Vagina (tissue), 2 donors: ENCODE measurements around the gene CASKIN2. TPM values are rescaled to one million over a fixed set of nuclear protein-coding genes. Genes with fewer than 3 reads are reported as not detected.

Experiments used
- DNase-seq, 2 donors: peaks; one replicate each; pipeline ENCODE4 v3.0.0-alpha.2; 2017; ENCODE audit errors: extremely low spot score in 2 of 2
- H3K27ac ChIP-seq: fragments of 200-600 bp; sonication (generic); one replicate; pipeline ENCODE4 v1.5.1; 2019
- H3K27me3 ChIP-seq: fragments of 200-600 bp; sonication (generic); one replicate; pipeline ENCODE4 v1.5.1; 2019
- H3K36me3 ChIP-seq, 2 donors: fragments of 200-600 bp; sonication (generic); one replicate each; pipeline ENCODE4 v1.5.1; 2017 to 2019
- H3K4me1 ChIP-seq: fragments of 200-600 bp; sonication (generic); one replicate; pipeline ENCODE4 v1.5.1; 2019
- H3K4me3 ChIP-seq, 2 donors: fragments of 200-600 bp; sonication (generic); 1 replicate in 1 of 2; 2 replicates in 1 of 2; pipeline ENCODE4 v1.5.1; 2016 to 2019
- H3K9me3 ChIP-seq: fragments of 200-600 bp; sonication (generic); one replicate; pipeline ENCODE4 v1.5.1; 2019
- POLR2A ChIP-seq, 2 donors: fragments of 450-650 bp; IDR thresholded peaks; one replicate each; pipeline ENCODE4 v1.6.1; 2017; ENCODE audit warnings: antibody characterized with exemption in 2 of 2, mild to moderate bottlenecking in 2 of 2, moderate library complexity in 2 of 2
- POLR2AphosphoS5 ChIP-seq, 2 donors: sonication (generic); formaldehyde crosslinking; IDR thresholded peaks; one replicate each; pipeline ENCODE4 v1.9.0; 2017; ENCODE audit warnings: antibody characterized with exemption in 2 of 2, mild to moderate bottlenecking in 2 of 2, low read depth in 1 of 2; ENCODE audit not compliant: insufficient read depth in 1 of 2
- intact Hi-C: fragments of 100-400 bp; cut with DNase I; formaldehyde crosslinking; loops from one replicate; pipeline ENCODE4 v1.15.1; 2023
- total RNA-seq: library from RNA; depleted of rRNA; stranded (reverse); fragments of >200 nt; gene quantifications from one replicate; pipeline ENCODE4 v1.2.3, GENCODE V29; 2016
- TF ChIP-seq, protein P1 (sequence below), 3 experiments: fragments of 450-650 bp in 2 of 3; fragments of 200-600 bp in 1 of 3; sonication (generic) in 1 of 3; IDR thresholded peaks; one replicate each; pipeline ENCODE4 v1.5.1; 2017 to 2019; ENCODE audit warnings: antibody characterized with exemption in 3 of 3, mild to moderate bottlenecking in 2 of 3, moderate library complexity in 2 of 3

The CASKIN2 gene
- total RNA-seq, 1 donor from 2014 or later = 19.9 TPM

DNA sequence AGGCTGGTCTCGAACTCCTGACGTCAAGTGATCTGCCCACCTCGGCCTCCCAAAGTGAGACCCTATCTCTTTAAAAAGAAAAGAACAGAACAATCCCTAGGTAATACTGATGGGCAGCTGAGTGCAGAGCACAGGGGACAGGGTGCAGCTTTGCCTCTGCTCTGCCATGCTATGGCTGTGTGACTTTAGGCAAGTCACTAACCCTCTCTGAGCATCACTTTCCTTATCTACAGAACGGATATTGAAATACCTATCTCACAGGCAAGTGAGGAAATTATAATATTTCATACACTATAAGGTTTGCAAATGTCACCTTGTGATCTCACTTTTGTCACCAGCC is 4.1 kb downstream of the CASKIN2 start:
- H3K4me3 ChIP-seq = peak overlapping the region; percentile 17 to 97
- intact Hi-C loops = no loop called here
- DNase-seq = no peak
- no peaks in the 10 kb centered on the region for H3K27me3 ChIP-seq
- H3K4me1 ChIP-seq = peaks cover 59% of the 10 kb centered on the region
- peaks cover 0 to 15% of the 10 kb centered on the region in 2 donors for H3K36me3 ChIP-seq
- TF ChIP-seq POLR2A (IDR thresholded peaks at IDR 0.05) = no peak
- H3K9me3 ChIP-seq = no peaks in the 10 kb centered on the region
- H3K27ac ChIP-seq = peak overlapping the region; percentile 92

DNA sequence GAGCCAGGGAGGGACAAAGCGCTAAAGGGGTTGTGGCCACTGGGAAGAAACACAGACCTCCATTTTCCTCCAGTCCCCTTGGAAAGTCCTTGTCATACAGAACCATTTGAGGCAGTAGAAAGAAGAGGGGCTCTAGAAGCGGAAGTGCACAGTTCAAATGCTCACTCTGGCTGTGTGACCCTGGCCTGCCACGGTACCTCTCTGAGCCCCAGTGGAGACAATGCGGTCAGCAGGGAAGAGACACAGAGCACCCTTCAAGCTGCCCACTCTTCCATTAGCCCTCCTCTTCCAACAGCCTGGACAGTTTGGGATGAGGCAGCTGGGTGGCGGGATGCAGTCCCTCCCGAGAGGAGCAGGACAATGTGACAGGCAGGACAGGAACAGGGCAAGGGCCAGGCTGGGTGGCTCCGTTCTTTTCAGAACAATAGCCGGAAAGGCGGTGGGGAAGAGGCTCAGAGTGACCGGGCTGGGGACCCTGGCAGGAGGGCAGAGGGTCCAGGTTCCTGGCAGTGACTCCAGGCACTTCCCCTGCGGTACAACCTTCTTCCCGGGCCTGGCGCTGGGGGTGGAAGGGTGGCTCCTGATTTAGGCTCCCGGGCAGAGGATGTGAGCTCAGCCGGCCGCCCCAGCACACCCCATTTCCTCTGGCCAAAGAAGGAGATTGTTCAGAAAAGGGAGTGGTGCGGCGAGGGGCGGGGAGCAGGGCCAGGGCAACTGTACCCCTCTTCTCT is 5.6 kb downstream of the CASKIN2 start:
- Histone ChIP-seq H3K36me3 (peaks cover 0 to 29% of the 10 kb centered on the region in 2 donors), H3K27me3 (no peaks in the 10 kb centered on the region), H3K27ac (peak overlapping the region; percentile 58), H3K9me3 (no peaks in the 10 kb centered on the region), H3K4me1 (peaks cover 59% of the 10 kb centered on the region), H3K4me3 (peak overlapping the region in 1 of 2 donors; percentile 0)
- DNase-seq = no peak
- intact Hi-C loops = no loop called here
- TF ChIP-seq POLR2A (IDR thresholded peaks at IDR 0.05) (no peak), POLR2AphosphoS5 (IDR thresholded peaks at IDR 0.05; ENCODE audit: insufficient read depth in 1 of 2, low read depth in 1 of 2) (peak; percentile 39 to 67)
- TF ChIP-seq, protein P1, sequence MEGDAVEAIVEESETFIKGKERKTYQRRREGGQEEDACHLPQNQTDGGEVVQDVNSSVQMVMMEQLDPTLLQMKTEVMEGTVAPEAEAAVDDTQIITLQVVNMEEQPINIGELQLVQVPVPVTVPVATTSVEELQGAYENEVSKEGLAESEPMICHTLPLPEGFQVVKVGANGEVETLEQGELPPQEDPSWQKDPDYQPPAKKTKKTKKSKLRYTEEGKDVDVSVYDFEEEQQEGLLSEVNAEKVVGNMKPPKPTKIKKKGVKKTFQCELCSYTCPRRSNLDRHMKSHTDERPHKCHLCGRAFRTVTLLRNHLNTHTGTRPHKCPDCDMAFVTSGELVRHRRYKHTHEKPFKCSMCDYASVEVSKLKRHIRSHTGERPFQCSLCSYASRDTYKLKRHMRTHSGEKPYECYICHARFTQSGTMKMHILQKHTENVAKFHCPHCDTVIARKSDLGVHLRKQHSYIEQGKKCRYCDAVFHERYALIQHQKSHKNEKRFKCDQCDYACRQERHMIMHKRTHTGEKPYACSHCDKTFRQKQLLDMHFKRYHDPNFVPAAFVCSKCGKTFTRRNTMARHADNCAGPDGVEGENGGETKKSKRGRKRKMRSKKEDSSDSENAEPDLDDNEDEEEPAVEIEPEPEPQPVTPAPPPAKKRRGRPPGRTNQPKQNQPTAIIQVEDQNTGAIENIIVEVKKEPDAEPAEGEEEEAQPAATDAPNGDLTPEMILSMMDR (IDR thresholded peaks at IDR 0.05) = no peak

DNA sequence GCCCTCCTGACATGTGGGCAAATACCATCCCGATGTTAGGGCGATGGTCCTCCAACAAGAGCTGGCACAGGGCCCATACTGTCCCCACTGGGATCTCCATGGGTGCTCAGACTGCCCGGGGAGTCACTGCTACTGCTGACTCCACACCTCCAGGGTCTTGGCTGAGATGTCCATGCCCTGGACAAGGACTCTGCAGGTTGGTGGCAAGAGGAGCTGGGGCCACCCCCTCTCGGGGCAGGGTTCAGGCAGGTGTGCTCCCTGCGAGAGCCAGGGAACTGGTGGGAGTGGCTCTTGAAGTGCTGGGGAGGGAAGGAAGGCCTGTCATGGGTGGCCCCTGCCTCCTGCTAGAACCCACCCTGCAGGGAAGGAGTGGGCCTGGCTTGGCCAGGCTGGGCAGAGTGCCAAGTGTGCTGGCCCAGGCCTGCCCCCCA is 6.4 kb downstream of the CASKIN2 start:
- peak overlapping the region in 1 of 2 donors; percentile 0 for H3K4me3 ChIP-seq
- peaks cover 51% of the 10 kb centered on the region for H3K4me1 ChIP-seq
- no peaks in the 10 kb centered on the region for H3K9me3 ChIP-seq
- peaks cover 0 to 30% of the 10 kb centered on the region in 2 donors for H3K36me3 ChIP-seq
- H3K27ac ChIP-seq = peak overlapping the region; percentile 50
- intact Hi-C loops = no loop called here
- TF ChIP-seq POLR2AphosphoS5 (IDR thresholded peaks at IDR 0.05; ENCODE audit: insufficient read depth in 1 of 2, low read depth in 1 of 2) = no peak
- no peak for TF ChIP-seq POLR2A (IDR thresholded peaks at IDR 0.05)
- TF ChIP-seq, protein P1 (IDR thresholded peaks at IDR 0.05) = no peak
- no peaks in the 10 kb centered on the region for H3K27me3 ChIP-seq
- no peak for DNase-seq

DNA sequence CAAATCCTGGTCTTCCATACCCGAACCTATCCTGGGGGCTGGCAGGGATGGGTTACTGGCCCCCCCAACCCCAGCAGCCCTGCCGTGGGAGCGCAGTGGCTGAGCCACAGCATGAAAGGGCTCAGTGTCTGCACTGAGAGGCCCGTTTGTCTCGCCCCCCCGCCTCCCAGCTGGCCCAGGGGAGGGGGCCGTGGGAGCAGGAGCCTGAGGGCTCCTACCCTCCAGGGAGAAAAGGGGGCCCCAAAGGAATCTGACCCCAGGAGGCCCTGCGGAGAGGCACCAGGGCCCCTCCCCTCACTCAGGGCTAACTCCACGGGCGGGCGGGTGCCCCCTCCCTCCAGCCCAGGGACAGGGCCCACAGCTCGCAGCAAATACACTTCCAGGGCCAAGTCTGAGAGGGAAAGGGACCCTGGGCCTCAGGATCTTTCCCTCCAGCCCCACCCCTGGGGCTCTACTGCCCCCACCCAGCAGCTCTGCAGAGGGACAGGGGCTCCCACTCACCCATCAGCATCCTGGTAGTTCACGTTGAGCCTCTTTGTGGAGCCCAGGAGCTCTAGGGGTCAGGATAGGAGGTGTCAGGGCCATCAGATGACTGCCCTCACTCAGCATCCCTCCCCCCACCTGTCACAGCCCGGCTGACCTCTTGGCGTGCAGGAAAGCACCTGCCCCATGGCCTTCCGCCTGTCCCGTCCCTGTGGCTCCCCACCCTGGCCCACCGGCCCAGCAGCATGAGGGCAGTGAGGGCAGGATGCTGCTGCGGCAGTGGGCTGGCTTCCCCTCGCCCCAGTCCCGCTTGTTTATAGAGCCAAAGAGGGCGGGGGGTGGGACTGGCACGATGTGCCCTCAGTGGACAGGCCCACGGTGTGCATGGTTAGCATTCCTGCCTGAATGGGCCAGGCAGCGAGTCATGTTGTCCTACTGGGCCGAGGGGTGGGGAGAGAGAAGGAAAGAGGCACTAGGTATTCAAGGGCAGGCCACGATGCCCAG is 7.3 kb downstream of the CASKIN2 start:
- intact Hi-C loops = no loop called here
- TF ChIP-seq POLR2AphosphoS5 (IDR thresholded peaks at IDR 0.05; ENCODE audit: insufficient read depth in 1 of 2, low read depth in 1 of 2) = no peak

DNA sequence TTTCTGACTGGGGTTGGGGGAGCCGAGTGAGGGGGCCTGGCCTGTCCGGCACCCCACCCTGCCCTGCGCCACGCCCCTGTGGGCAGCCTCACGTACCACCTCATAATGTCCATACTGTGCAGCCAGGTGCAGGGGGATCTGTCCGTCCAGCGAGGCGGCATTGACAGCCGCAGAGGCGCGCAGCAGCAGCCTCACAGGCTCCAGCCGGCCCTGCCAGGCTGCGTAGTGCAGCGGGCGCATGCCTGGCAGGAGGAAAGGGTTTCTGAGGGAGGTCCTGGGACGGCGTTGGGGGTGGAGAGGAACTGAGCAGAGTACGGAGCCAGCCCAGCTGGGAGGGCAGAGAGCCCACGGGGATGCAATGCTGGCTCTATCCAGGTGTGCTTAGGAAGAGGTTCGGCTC is 8.4 kb downstream of the CASKIN2 start:
- Histone ChIP-seq H3K4me1 (peaks cover 31% of the 10 kb centered on the region), H3K27me3 (no peaks in the 10 kb centered on the region), H3K36me3 (peaks cover 0 to 40% of the 10 kb centered on the region in 2 donors), H3K9me3 (no peaks in the 10 kb centered on the region), H3K27ac (no peak overlapping the region), H3K4me3 (no peak overlapping the region)
- no peak for DNase-seq
- intact Hi-C loops = no loop called here
- TF ChIP-seq POLR2A (IDR thresholded peaks at IDR 0.05) (no peak), POLR2AphosphoS5 (IDR thresholded peaks at IDR 0.05; ENCODE audit: insufficient read depth in 1 of 2, low read depth in 1 of 2) (no peak)
- TF ChIP-seq, protein P1 (IDR thresholded peaks at IDR 0.05) = no peak

More for the DNA sequence above, 7.3 kb downstream of the CASKIN2 start:
- no peak overlapping the region for H3K4me3 ChIP-seq
- H3K27me3 ChIP-seq = no peaks in the 10 kb centered on the region
- H3K4me1 ChIP-seq = peaks cover 42% of the 10 kb centered on the region
- peak overlapping the region; percentile 50 for H3K27ac ChIP-seq
- H3K36me3 ChIP-seq = peaks cover 0 to 38% of the 10 kb centered on the region in 2 donors
- no peaks in the 10 kb centered on the region for H3K9me3 ChIP-seq
- DNase-seq = no peak
